ENCODE measurements around the gene SLC5A8. TPM values are rescaled to one million over a fixed set of nuclear protein-coding genes. Genes with fewer than 3 reads are reported as not detected.

SLC5A8 gene, protein sequence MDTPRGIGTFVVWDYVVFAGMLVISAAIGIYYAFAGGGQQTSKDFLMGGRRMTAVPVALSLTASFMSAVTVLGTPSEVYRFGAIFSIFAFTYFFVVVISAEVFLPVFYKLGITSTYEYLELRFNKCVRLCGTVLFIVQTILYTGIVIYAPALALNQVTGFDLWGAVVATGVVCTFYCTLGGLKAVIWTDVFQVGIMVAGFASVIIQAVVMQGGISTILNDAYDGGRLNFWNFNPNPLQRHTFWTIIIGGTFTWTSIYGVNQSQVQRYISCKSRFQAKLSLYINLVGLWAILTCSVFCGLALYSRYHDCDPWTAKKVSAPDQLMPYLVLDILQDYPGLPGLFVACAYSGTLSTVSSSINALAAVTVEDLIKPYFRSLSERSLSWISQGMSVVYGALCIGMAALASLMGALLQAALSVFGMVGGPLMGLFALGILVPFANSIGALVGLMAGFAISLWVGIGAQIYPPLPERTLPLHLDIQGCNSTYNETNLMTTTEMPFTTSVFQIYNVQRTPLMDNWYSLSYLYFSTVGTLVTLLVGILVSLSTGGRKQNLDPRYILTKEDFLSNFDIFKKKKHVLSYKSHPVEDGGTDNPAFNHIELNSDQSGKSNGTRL
- total RNA-seq, result not detected in 2 replicates

DNA sequence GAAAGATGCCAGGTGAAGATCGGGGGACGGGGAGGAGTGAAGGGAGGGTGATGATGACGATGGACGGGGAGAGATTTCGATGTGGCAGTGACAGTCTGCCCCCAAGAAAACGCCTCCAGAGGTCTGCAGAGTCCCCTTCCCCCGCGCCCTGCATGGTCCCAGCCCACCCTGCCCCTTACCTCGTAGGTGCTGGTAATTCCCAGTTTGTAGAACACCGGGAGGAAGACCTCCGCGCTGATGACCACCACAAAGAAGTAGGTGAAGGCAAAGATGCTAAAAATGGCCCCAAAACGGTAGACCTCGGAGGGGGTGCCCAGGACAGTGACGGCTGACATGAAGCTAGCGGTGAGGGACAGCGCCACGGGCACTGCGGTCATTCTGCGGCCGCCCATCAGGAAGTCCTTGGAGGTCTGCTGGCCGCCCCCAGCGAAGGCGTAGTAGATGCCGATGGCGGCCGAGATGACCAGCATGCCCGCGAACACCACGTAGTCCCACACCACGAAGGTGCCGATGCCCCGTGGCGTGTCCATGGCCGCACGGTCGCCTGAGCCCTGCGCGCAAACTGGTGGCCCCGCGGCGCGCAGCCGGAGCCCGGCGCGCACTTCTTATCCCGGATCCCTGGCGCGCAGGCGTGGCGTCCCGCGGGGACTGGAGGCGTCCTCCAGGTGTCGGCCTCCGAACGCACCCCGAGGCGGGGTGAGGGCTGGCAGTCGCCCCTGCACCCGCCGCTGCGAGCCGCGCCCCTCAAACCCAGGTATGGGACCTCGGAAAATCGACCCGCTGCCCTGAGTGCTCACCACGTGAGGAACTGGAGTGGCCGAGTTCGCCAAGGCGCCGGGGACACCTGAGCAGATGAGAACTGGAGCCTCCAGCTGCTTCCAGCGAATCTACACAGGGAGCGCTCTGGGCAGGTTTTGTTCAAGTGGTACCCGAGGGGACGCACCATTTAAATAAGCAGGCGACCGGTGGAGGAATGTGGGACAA, at the start of gene SLC5A8:
SLC5A8 (minus strand) TSS at position 920 of the 984 bp plus-strand sequence; CDS start at position 530, 390 bp downstream.

Other genes with a start within 250 kb of the SLC5A8 start
- 8.0 and 16.1 TPM in 2 replicates for gene UTP20, start 69.9 kb upstream of the SLC5A8 start, total RNA-seq
- gene ARL1, start 197.5 kb upstream of the SLC5A8 start, total RNA-seq, result 42.4 and 60.6 TPM in 2 replicates

All from mesangial cell (primary cell).